GM06990 (cell line): ENCODE data around the gene P2RY8.
"Not testable (repeated sequence)": the region's sequence is repeated elsewhere in the genome, so short reads cannot be mapped to it uniquely, and the experiment has no call there.

ENCODE experiments used
- DNase-seq: peaks from one replicate; pipeline ENCODE4 v3.0.0-alpha.2; 2011; ENCODE audit not compliant: insufficient read length; ENCODE audit errors: extremely low read depth
- H3K27me3 ChIP-seq: replicated peaks from 2 replicates; pipeline ENCODE4 v1.6.0; 2011; ENCODE audit warnings: low read length; ENCODE audit not compliant: control insufficient read depth, insufficient read depth
- H3K36me3 ChIP-seq: 2 replicates; pipeline ENCODE4 v1.5.1; 2011; ENCODE audit warnings: low read length; ENCODE audit not compliant: control insufficient read depth, insufficient read depth
- H3K4me3 ChIP-seq: replicated peaks from 2 replicates; pipeline ENCODE4 v1.5.1; 2011; ENCODE audit warnings: low read depth, mild to moderate bottlenecking, control low read depth, low read length
- TF ChIP-seq, protein P1 (sequence below): IDR thresholded peaks from 2 replicates; pipeline ENCODE4 v1.5.1; 2011; ENCODE audit warnings: low read length, control low read depth, mild to moderate bottlenecking, inconsistent platforms; ENCODE audit not compliant: insufficient read depth, poor library complexity, severe bottlenecking

Gene P2RY8

DNA sequence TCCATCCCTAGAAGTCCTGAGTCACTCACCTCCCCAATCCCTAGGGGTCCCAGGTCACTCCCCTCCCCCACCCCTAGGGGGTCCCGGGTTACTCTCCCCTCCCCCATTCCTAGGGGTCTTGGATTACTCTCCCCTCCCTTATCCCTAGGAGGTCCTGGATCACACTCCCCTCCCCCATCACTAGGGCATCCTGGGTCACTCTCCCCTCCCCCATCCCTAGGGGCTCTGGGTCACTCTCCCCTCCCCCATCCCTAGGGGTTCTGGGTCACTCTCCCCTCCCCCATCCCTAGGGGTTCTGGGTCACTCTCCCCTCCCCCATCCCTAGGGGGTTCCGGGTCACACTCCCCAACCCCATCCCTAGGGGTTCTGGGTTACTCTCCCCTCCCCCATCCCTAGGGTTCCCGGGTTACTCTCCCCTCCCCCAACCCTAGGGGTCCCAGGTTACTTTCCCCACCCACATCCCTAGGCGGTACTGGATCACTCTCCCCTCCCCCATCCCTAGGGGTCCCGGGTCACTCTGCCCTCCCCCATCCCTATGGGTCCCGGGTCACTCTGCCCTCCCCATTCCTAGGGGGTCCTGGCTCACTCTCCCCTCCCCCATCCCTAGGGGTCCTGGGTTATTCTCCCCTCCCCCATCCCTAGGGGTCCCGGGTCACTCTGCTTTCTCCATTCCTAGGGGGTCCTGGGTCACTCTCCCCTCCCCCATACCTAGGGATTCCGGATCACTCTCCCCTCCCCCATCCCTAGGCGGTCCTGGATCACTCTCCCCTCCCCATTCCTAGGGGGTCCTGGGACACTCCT lies 86.4 kb downstream of the P2RY8 start:
- H3K4me3 ChIP-seq = no peak overlapping the region
- peaks cover 6% of the 10 kb centered on the region for H3K36me3 ChIP-seq
- H3K27me3 ChIP-seq = no peaks in the 10 kb centered on the region
- TF ChIP-seq, protein P1, sequence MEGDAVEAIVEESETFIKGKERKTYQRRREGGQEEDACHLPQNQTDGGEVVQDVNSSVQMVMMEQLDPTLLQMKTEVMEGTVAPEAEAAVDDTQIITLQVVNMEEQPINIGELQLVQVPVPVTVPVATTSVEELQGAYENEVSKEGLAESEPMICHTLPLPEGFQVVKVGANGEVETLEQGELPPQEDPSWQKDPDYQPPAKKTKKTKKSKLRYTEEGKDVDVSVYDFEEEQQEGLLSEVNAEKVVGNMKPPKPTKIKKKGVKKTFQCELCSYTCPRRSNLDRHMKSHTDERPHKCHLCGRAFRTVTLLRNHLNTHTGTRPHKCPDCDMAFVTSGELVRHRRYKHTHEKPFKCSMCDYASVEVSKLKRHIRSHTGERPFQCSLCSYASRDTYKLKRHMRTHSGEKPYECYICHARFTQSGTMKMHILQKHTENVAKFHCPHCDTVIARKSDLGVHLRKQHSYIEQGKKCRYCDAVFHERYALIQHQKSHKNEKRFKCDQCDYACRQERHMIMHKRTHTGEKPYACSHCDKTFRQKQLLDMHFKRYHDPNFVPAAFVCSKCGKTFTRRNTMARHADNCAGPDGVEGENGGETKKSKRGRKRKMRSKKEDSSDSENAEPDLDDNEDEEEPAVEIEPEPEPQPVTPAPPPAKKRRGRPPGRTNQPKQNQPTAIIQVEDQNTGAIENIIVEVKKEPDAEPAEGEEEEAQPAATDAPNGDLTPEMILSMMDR = no peak
- no peak for DNase-seq

DNA sequence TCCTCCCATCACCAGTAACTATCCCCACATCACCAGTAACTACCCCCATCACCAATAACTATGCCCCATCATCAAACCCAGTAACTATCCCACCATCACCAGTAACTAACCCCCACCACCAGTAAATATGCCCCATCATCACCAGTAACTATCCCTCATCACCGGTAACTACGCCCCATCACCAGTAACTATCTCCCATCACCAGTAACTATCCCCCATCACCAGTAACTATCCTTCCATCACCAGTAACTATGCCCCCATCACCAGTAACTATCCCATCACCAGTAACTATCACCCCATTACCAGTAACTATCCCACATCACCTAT lies 87.2 kb downstream of the P2RY8 start:
- Histone ChIP-seq H3K36me3 (peaks cover 6% of the 10 kb centered on the region), H3K4me3 (no peak overlapping the region), H3K27me3 (no peaks in the 10 kb centered on the region)
- TF ChIP-seq, protein P1 = no peak
- no peak for DNase-seq

DNA sequence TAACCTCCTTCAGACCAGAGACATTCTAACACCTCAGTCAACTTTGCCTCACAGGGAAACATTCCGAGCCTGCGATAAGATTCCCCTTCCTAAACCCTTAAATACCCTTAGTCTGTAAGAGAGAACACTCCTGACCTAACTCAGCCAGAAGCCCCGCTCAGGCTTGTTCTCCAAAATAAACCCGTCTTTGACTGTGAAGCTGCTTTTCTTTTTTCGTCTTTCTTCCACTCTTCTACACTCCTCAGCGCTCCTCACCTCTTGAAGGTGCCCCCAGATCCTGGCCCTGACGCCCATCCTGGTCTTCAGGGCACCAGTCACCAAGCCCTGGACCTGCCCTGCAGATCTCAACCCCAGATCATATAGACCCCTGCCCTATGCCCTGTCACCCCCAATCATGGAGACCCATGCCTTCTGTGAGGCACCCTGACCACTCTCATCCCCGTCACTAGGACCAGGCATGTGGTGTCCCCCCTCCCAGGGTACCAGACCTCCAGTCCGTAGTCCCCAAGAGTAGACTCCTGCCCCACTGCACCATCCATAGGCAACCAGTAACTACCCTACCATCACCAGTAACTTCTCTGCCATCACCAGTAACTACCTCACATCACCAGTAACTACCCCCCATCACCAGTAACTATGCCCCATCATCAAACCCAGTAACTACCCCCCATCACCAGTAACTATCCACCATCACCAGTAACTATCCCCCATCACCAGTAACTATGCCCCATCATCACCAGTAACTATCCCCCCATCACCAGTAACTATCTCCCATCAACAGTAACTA lies 87.8 kb downstream of the P2RY8 start:
- TF ChIP-seq, protein P1 = no peak
- Histone ChIP-seq H3K36me3 (peaks cover 6% of the 10 kb centered on the region), H3K4me3 (no peak overlapping the region), H3K27me3 (no peaks in the 10 kb centered on the region)
- no peak for DNase-seq

DNA sequence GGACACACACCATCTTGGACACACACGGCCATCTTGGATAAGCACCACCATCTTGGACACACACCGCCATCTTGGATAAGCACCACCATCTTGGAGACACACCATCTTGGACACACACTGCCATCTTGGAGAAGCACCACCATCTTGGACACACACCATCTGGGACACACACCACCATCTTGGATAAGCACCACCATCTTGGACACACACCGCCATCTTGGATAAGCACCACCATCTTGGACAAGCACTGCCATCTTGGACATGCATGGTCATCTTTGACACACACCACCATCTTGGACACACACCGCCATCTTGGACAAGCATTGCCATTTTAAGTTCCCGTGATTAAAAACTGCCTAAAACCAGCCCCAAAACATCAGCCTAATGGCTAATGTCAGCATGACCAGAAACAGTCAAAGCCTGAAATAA lies 88.4 kb downstream of the P2RY8 start:
- not testable (repeated sequence) for DNase-seq, H3K36me3 ChIP-seq, H3K27me3 ChIP-seq

DNA sequence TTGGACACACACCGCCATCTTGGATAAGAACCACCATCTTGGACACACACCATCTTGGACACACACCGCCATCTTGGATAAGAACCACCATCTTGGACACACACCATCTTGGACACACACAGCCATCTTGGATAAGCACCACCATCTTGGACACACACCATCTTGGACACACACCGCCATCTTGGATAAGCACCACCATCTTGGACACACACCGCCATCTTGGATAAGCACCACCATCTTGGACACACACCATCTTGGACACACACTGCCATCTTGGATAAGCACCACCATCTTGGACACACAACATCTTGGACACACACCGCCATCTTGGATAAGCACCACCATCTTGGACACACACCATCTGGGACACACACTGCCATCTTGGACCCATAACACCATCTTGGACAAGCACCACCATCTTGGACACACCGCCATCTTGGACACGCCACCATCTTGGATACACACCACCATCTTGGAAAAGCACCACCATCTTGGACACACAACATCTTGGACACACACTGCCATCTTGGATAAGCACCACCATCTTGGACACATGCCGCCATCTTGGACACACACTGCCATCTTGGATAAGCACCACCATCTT lies 88.9 kb downstream of the P2RY8 start:
- DNase-seq, H3K36me3 ChIP-seq, H3K27me3 ChIP-seq, H3K4me3 ChIP-seq: not testable (repeated sequence)

More for the DNA sequence above, 88.4 kb downstream of the P2RY8 start:
- H3K4me3 ChIP-seq = not testable (repeated sequence)

DNA sequence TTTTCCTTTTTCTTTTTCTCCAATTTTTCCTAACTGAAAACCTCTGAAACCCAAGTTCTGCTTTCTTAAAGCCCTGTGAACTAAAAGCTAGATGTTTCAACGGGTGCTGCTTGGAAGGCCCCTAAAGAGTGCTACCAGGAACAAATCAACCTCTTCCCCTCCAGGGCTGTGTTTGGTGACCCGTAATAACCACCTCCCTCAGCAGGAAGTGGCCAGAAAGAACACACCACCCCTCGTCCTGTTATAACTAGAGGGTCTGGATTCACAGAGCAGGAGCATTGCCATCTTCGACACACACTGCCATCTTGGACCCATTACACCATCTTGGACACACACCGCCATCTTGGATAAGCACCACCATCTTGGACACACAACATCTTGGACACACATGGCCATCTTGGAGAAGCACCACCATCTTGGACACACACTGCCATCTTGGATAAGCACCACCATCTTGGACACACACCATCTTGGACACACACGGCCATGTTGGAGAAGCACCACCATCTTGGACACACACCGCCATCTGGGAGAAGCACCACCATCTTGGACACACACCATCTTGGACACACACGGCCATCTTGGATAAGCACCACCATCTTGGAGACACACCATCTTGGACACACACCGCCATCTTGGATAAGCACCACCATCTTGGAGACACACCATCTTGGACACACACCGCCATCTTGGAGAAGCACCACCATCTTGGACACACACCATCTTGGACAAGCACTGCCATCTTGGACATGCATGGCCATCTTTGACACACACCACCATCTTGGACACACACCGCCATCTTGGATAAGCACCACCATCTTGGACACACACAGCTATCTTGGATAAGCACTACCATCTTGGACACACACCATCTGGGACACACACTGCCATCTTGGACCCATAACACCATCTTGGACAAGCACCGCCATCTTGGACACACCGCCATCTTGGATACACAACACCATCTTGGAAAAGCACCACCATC lies 89.7 kb downstream of the P2RY8 start:
- not testable (repeated sequence) for H3K4me3 ChIP-seq, H3K36me3 ChIP-seq, H3K27me3 ChIP-seq
- peak; percentile 63 for DNase-seq
